NB4 (cell line): Measurements from ENCODE around the gene KRT82.

Experiments used
- DNase-seq: peaks from one replicate; pipeline ENCODE4 v3.0.0; 2010; ENCODE audit warnings: low read depth
- H3K4me3 ChIP-seq: one replicate; pipeline ENCODE4 v1.5.1; 2011; ENCODE audit warnings: mild to moderate bottlenecking, low read depth, low read length, moderate library complexity
- MYC ChIP-seq: IDR thresholded peaks from 2 replicates; pipeline ENCODE4 v1.6.1; 2011; ENCODE audit warnings: low read depth, low read length
- POLR2A ChIP-seq: IDR thresholded peaks from 2 replicates; pipeline ENCODE4 v1.6.1; 2011; ENCODE audit warnings: mild to moderate bottlenecking; ENCODE audit not compliant: insufficient read length; ENCODE audit errors: extremely low read depth
- TF ChIP-seq, protein P1 (sequence below): IDR thresholded peaks from one replicate; pipeline ENCODE4 v1.5.1; 2012; ENCODE audit warnings: low read depth, low read length
- TF ChIP-seq, protein P2 (sequence below): IDR thresholded peaks from 2 replicates; pipeline ENCODE4 v1.6.1; 2011; ENCODE audit warnings: low read depth, low read length

KRT82 gene

DNA sequence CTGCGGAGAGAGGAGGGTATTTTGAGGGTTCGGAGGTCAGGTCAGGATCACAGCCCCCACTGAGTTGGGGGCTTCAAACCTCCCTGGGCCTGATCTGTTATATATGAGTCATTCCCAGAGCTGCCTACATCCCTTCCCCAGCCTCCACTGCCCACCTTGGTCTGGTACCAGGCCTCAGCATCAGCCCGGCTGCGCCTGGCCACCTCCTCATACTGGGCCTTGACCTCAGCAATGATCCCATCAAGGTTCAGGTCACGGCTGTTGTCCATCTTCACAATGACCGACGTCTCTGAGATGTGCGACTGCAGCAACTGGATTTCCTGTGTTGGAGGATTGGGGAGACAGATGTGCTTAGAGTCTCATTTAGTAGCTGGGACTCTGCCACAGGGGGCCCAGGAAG, 24.9 kb downstream of the KRT82 start:
- no peak overlapping the region for H3K4me3 ChIP-seq
- DNase-seq = no peak
- TF ChIP-seq MYC = no peak
- no peak for TF ChIP-seq POLR2A
- TF ChIP-seq, protein P1, sequence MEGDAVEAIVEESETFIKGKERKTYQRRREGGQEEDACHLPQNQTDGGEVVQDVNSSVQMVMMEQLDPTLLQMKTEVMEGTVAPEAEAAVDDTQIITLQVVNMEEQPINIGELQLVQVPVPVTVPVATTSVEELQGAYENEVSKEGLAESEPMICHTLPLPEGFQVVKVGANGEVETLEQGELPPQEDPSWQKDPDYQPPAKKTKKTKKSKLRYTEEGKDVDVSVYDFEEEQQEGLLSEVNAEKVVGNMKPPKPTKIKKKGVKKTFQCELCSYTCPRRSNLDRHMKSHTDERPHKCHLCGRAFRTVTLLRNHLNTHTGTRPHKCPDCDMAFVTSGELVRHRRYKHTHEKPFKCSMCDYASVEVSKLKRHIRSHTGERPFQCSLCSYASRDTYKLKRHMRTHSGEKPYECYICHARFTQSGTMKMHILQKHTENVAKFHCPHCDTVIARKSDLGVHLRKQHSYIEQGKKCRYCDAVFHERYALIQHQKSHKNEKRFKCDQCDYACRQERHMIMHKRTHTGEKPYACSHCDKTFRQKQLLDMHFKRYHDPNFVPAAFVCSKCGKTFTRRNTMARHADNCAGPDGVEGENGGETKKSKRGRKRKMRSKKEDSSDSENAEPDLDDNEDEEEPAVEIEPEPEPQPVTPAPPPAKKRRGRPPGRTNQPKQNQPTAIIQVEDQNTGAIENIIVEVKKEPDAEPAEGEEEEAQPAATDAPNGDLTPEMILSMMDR = no peak
- TF ChIP-seq, protein P2, sequence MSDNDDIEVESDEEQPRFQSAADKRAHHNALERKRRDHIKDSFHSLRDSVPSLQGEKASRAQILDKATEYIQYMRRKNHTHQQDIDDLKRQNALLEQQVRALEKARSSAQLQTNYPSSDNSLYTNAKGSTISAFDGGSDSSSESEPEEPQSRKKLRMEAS = no peak

DNA sequence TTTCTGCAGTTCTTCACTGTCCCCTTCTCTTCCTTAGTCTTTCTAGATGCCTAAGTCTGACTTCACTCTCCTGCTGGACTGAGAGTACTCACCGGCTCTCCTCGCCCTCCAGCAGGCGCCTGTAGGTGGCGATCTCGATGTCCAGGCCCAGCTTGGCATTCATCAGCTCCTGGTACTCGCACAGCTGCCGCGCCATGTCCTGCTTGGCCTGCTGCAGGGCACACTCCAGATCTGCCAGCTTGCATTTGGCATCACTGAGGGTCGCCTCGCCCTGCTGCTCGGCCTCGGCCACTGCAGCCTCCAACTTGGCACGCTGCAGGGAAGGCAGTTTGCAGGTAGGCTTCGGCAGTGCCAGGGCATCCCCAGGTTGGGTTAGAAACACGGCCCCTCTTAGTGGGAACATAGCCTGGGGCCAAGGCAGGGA, 25.9 kb downstream of the KRT82 start:
- DNase-seq = peak; percentile 39
- no peak overlapping the region for H3K4me3 ChIP-seq
- TF ChIP-seq POLR2A (no peak), MYC (no peak)
- TF ChIP-seq, protein P1 = peak; percentile 86
- TF ChIP-seq, protein P2 = no peak

DNA sequence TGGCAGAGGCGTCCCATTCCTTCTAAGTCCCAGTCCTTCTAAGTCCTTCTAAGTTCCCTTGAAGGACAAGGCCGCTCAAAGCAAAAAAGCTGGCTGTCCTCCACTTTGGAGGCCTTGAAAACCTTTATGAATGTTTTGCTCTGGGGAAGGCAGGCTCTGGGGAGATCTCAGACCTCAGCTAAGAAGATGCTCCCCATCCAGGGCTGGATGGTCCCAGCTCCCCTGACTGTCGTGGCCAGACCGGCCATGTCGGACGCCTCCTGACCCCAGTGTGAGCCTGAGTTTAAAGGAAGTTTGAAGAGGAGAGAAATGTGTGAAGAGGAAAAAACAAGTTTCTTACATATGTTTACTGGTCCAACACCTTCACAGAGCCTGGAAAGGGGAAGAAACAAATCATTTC, 26.6 kb downstream of the KRT82 start:
- no peak overlapping the region for H3K4me3 ChIP-seq
- TF ChIP-seq, protein P2 = no peak
- TF ChIP-seq, protein P1 = no peak
- TF ChIP-seq MYC = no peak
- no peak for TF ChIP-seq POLR2A
- no peak for DNase-seq

DNA sequence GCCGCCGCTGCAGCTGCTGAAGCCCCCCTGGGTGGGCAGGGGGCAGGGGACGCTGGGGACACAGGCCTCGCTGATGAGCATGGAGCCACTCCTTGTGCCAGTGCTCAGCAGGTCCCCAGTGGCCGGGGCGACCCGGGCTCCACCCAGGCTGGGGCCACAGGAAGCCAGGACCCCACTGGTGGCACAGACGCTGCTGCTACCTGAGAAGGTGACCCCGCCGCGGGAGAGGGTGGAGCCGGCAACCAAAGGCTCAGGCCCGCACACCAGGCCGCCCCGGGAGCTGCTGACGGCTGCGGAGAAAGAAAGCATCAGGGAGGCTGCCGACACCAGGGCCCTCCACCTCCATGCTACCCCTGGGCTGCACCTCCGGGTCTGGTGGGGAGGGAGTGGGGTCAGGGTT, 28.0 kb downstream of the KRT82 start:
- H3K4me3 ChIP-seq = no peak overlapping the region
- DNase-seq = no peak
- TF ChIP-seq, protein P1 = no peak
- TF ChIP-seq, protein P2 = no peak
- TF ChIP-seq POLR2A (no peak), MYC (no peak)

DNA sequence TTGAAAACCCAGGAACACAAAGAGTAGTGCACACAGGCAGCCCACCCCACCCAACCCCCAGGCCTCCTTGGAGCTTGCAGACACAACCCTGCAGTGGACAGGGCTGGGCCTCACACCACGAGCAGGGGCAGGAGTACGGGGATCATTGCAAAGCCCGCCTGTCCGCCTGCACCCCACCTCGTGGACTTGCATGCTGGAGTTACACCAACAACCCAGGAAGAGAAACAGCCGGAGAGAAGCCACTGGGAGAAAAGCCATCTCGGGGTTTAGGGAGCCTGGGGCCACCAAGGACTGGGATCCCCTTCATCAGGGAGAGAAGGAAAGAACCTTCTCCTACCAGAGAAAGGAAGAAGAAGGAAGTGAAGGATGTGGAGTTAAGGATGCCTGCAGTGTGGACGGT, 28.9 kb downstream of the KRT82 start:
- TF ChIP-seq, protein P1 = no peak
- TF ChIP-seq, protein P2 = no peak
- no peak for TF ChIP-seq POLR2A
- no peak for TF ChIP-seq MYC
- H3K4me3 ChIP-seq = no peak overlapping the region
- DNase-seq = no peak
